T-helper 1 cell (primary cell): ENCODE measurements around the gene CACHD1.
"Not testable (repeated sequence)": the region's sequence is repeated elsewhere in the genome, so short reads cannot be mapped to it uniquely, and the experiment has no call there.

Experiments used
- DNase-seq, 5 donors: peaks; one replicate each; pipeline ENCODE4 v3.0.0-alpha.2; 2012 to 2020

The CACHD1 gene

DNA sequence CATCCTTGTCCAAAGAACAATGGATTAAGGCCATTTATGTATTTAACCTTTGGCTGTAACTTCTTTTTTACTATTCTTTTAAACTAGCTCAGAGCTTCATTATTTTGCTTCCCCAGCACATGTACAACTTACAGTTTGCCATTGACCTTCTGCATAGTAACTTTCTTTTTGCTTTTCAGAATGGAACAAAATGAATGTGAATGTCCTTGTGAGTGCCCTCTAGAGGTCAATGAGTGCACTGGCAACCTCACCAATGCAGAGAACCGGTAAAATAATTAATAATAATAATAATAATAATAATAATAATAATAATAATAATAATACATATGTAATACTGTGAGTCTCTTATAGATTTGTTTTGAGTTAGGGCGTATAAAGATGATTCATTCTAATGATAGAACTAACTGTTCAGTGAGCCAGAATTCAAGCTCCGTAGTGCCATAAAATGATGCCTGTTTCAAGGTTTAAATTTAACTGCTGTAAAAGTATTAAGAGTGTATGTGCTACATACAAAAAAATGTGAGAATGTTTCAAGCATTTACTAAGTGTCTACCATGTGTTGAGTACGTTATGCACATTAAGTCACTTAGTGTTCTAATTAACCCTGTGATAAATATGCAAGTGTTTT, 205.9 kb downstream of the CACHD1 start:
- no peak for DNase-seq

DNA sequence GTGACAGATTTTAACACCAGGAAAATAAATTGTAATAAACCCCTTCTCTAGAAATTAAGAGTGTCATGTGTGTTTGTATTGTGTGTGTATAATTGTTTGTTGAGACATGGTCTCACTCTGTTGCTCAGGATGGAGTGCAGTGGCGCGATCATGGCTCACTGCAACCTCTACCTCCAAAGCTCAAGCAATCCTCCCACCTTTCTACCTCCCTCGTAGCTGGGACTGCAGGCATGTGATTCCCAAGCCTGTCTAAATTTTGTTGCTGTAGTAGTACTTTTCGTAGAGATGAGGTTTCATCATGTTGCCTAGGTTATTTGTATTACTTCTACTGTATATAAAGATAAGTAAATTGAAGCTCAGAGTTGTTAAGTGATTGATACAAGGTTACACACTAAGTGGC, 206.5 kb downstream of the CACHD1 start:
- DNase-seq, result no peak

DNA sequence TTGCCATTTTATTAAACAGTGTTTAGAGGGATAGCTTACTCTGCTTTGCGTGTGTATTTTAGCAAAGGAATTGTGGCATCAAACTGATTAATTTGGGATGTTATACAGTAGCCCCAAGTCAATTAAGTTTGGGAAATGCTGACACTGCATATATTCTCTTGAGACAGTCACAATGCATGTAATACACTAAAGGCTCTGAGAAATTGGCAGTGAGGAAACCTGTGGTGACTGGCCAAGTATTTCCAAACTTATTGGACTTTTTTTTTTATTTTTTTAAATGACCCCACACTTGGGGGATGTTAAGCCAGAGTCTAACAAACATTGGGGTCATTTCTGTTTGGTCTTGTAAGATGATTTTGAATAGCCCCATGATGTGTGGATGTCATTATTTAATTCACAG, 207.6 kb downstream of the CACHD1 start:
- no peak for DNase-seq

DNA sequence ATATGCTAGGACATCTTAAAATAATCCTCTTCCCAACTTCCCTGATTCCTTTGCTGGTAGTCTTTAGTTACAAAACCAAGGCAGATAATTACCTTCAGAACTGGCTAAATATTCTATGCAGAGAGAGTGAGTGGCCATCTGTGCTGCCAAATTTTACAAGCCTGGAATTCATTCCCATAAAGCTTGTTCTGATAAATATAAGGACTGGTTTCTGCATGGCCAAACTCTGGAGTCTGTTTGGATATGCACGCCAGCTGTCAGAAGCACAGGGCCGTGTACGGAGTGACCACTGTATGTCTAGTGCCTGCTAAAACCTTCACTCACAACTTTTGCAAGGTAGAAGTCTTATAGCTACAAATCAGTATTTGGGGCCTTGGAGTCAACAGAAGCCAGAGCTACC, 208.4 kb downstream of the CACHD1 start:
- DNase-seq, result no peak

DNA sequence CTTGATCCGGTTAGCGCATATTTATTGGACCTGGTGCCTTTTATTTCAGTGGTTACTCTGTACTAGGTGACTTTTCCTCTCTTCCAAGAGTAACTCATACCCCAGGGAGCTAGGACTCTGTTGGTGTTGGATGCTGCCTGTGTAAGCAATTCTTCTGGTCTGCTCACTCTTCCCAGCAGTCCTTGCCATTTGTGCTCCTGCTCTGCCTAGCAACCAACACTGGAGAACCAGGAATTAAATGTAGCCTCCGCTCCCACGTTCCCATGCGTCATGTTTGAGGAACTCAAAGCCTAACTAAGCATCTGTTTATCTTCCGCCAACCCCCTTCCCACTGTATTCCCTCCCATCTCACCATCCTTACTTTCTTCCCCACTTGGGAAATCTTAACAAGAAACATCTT, 209.2 kb downstream of the CACHD1 start:
- DNase-seq, result no peak

DNA sequence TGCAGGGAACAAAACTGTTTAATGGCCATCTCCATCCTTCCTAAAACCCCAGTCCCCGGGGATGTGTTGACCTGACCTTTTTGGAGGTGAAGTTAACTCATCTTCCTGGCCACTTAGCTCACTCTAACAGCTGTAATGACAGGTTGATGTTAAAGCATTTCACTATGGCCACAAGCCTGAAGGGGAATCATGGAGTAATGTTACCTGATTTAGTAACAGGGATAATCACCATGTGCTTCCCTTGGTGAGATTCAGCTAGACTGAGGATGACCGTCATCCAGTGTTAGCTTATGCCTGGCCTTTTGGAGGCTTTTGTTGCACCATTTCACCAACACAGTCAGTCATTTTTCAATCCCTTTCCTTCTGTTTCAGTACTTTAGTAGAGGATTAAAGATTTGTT, 210.7 kb downstream of the CACHD1 start:
- no peak for DNase-seq

DNA sequence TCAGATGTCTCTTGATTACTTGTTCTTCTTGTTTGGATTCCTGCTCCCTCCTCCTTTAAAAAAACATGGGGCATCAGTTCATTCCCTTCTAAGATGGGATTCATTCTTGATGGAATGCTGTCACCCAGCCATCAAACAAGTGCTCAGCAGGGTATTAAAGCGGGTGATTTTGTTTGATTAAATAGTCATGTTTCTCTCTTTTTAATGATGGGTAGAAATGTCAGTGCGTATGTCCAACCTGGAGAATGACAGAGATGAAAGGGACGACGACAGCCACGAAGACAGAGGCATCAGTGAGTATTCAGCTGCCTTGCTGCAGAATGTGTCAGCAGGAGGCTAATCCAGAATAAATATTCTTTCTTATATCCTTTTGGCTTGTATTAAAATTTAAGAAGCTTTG, 211.1 kb downstream of the CACHD1 start:
- no peak for DNase-seq

DNA sequence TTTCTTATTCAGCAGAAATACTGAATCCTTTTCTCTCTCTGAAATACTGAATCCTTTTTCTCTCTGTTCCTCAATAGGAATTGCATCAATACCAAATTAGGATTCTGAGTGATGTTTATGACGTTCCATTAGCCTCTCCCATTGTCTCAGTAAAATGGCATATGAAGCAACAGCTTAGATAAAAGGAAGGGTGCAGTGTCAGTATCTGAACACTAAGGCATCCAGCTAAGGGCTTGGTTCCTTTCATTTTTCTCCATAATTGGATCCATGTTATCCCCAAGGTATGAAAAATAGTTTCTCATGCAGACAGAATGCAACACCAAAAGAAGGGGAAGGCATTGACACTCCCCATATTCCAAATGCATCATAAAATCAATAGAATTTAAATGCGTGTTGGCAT, 213.5 kb downstream of the CACHD1 start:
- DNase-seq, result no peak

DNA sequence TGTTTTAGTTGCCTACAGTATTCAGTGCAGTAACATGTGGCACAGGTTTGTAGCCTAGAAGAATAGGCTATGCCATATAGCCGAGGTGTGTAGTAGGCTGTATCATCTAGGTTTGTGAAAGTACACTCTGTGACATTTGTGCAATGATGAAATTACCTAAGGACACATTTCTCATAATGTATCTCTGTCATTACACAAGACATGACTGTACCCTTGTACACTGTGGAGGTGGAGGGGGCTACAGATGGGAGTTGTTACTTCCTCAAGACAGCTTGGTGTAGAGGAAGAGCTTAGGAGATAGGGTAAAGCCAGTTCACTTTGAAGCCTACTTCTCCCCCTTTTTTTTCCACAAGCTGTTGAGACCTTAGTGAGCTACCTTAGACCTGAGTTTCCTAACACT, 215.3 kb downstream of the CACHD1 start:
- DNase-seq, result no peak

DNA sequence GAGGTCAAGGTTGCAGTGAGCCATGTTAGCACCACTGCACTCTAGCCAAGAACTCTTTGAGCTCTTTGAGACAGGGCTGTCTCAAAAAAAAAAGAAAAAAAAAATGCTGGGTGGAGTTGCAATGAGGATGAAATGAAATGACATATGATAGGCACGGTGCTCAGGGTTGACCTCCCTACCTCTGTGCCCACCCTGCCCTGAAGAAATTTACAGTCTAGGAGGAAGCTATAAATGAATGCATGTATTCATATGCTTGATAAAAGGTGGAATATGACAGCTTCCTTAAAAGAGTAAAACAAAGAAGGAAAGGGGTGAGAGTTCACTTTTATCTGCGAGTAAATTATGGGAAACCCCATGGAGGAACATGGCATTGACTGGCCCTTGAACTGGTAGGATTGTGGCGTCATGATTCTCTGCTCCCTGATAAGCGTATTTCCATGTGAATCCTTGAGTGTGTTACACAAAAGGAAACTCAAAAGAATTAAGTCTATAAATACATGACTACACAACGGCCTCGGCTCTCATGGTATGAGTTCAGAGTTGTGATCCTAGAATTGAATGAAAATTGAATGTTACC, 215.9 kb downstream of the CACHD1 start:
- DNase-seq, result no peak

DNA sequence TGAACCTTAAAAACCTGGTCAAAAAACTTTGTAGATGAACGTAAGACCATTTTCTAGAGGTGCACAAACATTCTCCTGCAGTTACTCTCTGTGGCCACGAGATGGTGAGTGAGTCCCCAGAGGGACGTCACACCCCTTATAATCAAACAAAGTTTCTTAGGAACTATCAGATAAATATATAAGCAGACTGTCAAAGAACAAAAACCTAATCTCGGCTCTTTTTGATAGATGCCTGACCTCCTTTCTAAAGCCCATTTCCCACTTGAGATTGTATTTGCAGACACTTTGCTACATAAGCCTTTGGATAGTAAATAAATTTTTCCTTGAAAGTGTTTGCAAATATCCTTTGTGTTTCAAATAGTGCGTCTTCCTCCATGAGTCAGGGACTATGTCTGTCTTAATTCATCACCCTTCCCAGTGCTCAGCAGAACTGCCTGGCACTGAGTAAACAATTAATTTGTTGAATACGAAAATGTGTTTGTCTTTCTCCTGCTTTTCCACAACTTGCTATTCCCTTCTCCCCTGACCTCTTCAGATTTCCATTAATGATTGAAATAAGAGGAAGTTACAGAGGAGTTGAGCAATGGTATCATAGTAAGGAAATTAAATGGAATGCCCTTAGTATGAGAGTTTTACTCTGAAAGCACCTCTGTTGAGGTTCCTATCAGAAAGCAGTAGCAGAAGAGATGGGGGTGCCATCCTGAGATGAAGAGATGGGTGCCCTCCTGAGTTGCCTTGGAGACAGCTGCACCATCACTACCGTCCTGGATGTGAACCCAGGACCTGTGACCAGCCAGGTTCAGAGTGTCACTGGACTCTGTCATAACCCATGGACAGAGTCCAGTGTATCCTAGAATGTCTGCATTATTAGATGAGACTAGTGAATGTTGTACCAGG, 217.1 kb downstream of the CACHD1 start:
- peak in 2 of 5 donors; percentile 8 to 15 for DNase-seq

DNA sequence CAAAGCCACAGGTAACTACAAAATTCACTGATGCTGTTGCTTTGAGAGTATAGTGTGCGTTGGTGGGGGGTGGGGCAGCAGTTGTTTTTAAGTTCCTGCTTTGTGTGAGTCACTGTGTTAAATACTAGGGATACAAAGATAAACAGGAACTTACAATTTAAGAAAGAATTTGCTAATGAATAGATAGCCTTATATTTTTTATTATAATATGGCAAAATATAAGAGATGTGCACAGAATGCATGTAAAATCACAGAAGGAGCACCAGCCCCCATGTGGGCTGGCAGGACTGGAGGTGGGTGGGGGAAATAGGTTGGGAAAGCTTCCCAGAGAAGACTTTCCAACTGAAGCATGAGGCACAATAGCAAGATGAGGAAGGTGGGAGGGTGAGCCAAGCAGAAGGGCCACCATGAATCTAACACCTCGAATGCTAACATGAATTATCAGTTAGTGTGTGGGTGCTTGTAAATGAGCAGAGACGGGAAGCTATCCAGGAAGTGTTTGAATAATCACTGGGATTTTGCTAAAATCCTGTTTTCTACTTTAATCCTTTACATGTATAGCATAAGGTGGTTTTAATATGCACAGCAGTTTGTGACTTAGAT, 217.9 kb downstream of the CACHD1 start:
- no peak for DNase-seq

DNA sequence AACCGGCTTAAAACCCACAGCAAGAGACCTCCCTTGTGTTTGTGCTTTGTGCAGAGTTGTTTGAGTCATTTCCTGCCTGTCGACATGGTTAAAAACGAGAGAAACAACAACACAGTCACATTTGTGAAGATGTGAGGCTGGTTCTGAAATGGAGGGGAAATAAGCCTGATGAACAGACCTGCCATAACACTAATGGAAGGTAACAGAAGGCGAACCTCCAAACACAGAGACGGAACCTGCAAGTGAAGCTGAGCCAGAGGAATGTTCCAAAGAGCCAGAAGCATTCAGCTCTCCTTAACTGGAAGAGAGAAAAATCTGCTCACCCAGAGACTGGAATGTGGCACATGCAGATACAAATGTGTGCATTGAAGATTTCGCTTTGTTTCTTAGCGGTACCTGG, 221.7 kb downstream of the CACHD1 start:
- peak in 1 of 5 donors; percentile 30 for DNase-seq

DNA sequence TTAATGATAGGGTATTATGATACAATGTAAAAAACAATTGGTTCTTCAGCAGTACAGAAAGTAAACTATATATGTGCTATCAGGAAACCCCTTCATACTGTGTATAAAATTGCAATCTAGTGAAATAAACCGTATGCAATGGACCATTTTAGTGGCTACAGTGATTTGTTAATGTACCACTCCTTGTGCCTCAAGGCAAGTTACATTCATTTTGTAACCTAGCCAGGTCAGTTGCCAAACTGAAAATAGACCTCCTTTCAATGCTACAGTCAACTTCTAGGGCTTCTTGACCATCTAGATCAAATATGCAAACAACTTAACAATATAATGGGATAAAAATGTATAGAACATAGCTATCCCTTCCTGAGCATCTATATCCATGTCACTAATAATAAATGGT, 223.0 kb downstream of the CACHD1 start:
- DNase-seq, result no peak

DNA sequence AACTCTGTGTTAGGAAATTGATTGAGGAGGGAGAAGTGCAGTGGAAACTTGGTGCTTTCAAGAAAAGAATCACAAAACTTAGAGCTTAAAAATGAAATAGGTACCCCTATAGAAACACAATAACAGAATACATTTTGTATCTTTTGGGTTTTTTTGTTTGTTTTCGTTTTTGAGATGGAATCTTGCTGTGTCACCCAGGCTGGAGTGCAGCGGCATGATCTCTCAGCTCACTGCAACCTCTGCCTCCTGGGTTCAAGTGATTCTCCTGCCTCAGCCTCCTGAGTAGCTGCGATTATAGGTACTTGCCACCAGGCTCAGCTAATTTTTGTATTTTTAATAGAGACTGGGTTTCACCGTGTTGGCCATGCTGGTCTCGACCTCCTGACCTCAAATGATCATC, 223.5 kb downstream of the CACHD1 start:
- no peak for DNase-seq

DNA sequence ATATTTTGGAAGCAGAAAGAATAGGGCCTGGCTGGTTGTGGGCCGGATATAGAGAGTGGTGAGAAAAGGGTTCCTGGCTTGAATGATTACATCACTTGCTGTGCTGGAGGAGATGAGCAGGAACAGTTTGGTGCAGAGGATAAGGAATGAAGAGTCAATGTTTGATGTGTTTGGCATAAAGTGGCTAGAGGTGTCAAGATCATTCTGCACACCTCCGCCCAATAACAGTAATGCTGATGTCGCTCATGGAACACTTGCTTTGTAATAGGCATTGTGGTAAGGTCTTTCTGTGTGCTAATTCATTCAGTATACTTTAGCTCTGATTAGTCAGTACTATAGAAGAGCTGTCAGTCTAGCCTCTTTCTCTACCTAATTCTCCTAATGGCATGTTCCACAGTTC, 226.9 kb downstream of the CACHD1 start:
- DNase-seq, result no peak

DNA sequence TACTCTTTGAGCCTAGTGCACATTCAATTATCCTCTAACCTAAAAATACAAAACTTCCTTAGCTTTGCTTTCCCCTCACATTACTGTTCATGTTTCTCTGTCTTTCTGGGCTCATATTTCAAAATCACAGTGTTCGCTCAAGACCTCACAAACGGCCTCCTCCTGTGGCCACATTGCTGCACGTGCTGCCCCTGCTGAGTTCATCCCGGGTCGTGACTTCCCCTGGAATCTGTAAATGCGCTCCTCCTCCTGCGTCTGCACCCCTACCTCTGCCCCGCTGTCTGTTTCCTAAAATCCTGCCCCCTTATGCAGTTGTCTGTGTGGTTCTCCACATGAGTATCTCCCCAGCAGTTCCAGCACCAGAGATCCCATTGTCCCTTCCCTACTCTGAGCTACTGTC, 229.4 kb downstream of the CACHD1 start:
- DNase-seq, result no peak

DNA sequence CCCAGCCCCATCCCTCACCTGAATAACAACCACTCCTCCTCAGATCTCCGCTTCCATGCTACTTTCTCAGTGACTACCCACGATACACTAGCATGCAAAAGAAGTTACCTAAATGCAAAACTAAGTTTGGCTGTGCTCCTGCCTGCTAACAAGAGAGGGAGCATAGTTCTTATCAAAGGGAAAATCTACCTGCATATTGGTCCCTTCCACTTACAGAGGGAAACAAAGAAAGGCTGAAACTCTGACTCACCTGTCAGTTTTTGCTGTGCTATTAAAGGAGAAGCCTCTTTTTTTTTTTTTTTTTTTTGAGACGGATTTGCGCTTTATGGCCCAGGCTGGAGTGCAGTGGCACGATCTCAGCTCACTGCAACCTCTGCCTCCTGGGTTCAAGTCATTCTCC, 231.1 kb downstream of the CACHD1 start:
- DNase-seq, result no peak

DNA sequence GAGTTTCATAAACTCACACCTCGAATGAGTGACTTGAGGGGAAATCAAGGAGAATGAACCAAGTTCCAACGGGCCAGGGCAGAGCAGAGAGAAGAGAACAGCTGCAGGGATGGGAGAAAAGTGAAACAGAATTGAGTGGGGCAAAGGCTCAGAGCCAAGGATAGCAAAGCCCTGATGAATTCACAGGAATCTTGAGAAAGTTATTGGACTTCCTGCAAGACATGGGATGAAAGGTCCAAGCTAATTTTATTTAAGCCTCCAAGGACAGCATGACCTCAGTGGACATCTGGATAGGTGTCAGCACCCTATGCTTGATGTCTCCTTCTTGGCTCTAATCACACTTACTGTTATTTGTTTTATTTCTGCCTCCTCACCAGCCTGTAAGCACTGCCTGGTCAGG, 232.0 kb downstream of the CACHD1 start:
- no peak for DNase-seq

DNA sequence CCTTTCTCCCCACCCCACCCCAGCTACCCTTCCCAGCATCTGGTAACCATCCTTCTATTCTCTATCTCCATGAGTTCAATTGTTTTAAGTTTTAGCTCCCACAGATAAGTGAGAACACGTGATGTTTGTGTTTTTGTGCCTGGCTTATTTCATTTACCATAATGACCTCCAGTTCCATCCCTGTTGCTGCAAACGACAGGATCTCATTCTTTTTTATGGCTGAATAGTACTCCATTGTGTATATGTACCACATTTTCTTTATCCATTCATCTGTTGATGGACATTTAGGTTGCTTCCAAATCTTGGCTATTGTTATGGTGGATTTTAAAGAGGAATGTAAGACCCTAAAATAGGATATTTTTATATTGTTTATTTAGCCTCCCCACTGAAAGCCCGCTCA, 232.7 kb downstream of the CACHD1 start:
- not testable (repeated sequence) for DNase-seq

DNA sequence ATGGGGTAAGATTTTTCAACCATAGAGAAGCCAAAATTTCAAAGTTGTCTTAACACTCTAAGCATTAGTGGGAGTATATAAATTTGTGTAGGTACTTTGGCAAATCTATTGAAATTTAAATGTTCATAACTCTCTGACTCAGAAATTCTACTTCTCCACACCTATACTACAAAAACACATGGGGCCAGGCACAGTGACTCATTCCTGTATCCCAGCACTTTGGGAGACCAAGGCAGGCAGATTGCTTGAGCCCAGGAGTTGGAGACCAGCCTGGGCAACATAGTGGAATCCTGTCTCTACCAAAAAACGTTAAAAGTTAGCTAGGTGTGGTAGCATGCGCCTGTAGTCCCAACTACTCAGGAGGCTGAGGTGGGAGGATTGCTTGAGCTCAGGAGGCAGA, 233.7 kb downstream of the CACHD1 start:
- no peak for DNase-seq

DNA sequence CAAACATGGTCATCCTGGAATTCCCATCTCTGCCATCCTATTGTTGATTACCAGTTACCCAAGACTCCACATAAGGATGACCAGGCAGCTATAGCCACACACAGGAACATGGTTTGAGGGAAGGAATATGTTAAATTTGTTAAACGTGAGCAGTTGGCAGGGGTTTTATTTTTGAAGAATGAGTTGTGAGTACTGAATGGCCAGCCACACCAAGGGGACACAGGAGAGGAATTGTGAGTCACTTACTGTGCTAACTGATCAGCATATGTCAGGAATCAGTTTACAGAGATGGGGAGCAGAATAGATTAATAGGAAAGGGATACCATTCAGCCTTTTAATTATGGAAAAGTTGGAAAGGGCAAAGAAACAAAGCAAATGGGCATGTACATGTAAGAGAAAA, 235.7 kb downstream of the CACHD1 start:
- DNase-seq, result no peak

DNA sequence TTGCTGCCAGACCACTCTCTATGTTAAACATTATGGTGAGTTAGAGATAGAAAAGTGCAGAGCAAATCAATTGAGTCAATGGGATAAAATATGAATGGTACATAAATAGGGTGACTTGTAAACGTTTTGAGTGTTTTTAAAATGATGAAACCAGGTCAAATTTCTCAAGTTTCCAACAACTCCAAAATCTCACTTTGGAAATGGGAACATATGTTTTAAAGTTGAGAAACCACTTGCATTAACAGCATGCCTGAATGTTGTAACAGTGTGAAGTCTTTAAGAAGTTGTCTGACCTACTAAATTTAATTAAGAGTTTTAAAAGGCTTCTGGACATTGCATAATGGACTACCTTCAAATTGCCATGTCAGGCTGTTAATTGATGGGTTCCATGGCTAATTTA, 241.3 kb downstream of the CACHD1 start:
- DNase-seq, result no peak

DNA sequence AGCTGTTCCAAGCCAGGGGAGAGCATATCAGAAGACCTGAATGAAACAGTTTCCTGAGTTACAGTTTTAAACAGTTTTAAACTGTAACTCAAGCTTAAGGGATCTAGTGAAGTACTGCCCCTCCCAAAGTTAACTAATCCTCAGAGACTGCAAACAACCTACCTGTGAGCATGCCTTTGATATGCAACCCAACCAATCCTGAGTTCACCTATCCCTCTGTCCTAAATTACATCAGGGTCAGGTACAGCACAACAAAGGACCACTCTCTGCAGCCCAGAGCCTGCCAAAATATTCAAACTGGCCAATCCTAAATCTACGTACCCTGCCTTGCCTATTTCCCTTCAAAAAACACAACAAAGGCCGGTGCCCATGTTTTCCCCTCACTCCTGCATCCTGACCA, 242.1 kb downstream of the CACHD1 start:
- DNase-seq, result no peak
